ENCODE data around the gene KRT8. TPM values are rescaled to one million over a fixed set of nuclear protein-coding genes. Genes with fewer than 3 reads are reported as not detected.

The KRT8 gene
- total RNA-seq, 2 donors from 2014 or later = 1,663 to 1,920 TPM

GRCh38 chr12:52903285-52903854 lies 1.5 kb downstream of the KRT8 start:
- Histone ChIP-seq H3K4me1 (ENCODE audit: control insufficient read depth, insufficient read depth, low read length) (peaks cover 26% of the 10 kb centered on the region), H3K27me3 (ENCODE audit: control insufficient read depth, insufficient read depth, low read length, poor library complexity, severe bottlenecking) (no peaks in the 10 kb centered on the region), H3K9ac (ENCODE audit: extremely low read depth, low read length, poor library complexity, severe bottlenecking) (peak overlapping the region; percentile 100), H3K9me3 (ENCODE audit: control insufficient read depth, low read length) (no peaks in the 10 kb centered on the region), H3K27ac (ENCODE audit: low read depth, low read length) (no peak overlapping the region), H3K36me3 (ENCODE audit: control insufficient read depth, insufficient read depth, low read length) (peaks cover 47% of the 10 kb centered on the region), H3K4me3 (ENCODE audit: low read length) (peak overlapping the region; percentile 97)
- Mint-ChIP-seq H3K36me3 (ENCODE audit: low read depth) (peaks cover 48% of the 10 kb centered on the region), H3K4me3 (peak overlapping the region; percentile 95), H3K27me3 (ENCODE audit: insufficient read depth) (no peaks in the 10 kb centered on the region), H3K4me1 (peaks cover 46% of the 10 kb centered on the region), H3K9me3 (no peaks in the 10 kb centered on the region), H3K27ac (no peak overlapping the region)
- peak; percentile 96 for DNase-seq
- TF ChIP-seq, protein P1, sequence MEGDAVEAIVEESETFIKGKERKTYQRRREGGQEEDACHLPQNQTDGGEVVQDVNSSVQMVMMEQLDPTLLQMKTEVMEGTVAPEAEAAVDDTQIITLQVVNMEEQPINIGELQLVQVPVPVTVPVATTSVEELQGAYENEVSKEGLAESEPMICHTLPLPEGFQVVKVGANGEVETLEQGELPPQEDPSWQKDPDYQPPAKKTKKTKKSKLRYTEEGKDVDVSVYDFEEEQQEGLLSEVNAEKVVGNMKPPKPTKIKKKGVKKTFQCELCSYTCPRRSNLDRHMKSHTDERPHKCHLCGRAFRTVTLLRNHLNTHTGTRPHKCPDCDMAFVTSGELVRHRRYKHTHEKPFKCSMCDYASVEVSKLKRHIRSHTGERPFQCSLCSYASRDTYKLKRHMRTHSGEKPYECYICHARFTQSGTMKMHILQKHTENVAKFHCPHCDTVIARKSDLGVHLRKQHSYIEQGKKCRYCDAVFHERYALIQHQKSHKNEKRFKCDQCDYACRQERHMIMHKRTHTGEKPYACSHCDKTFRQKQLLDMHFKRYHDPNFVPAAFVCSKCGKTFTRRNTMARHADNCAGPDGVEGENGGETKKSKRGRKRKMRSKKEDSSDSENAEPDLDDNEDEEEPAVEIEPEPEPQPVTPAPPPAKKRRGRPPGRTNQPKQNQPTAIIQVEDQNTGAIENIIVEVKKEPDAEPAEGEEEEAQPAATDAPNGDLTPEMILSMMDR (conservative IDR thresholded peaks at IDR 0.05) = no peak
- 2% methylated on average over 9 to 26 of the region's 34 CpGs for WGBS, 2 experiments (ENCODE audit: insufficient coverage in 1 of 2, insufficient read length in 1 of 2)

- H3K36me3 ChIP-seq (ENCODE audit: control insufficient read depth, insufficient read depth, low read length) = peaks cover 58% of the 10 kb centered on the region
- 82 to 87% methylated on average over 6 to 13 of the region's 13 CpGs for WGBS, 2 experiments (ENCODE audit: insufficient coverage in 1 of 2, insufficient read length in 1 of 2)
- peaks cover 14% of the 10 kb centered on the region for H3K4me1 ChIP-seq (ENCODE audit: control insufficient read depth, insufficient read depth, low read length)
- Mint-ChIP-seq H3K4me1 (peaks cover 32% of the 10 kb centered on the region), H3K27ac (peak overlapping the region; percentile 68), H3K9me3 (no peaks in the 10 kb centered on the region), H3K36me3 (ENCODE audit: low read depth) (peaks cover 59% of the 10 kb centered on the region), H3K4me3 (peak overlapping the region; percentile 95), H3K27me3 (ENCODE audit: insufficient read depth) (no peaks in the 10 kb centered on the region)
- H3K4me3 ChIP-seq (ENCODE audit: low read length) = peak overlapping the region; percentile 97
- H3K27ac ChIP-seq (ENCODE audit: low read depth, low read length) = no peak overlapping the region
- TF ChIP-seq, protein P1 (conservative IDR thresholded peaks at IDR 0.05) = no peak
- peak overlapping the region; percentile 100 for H3K9ac ChIP-seq (ENCODE audit: extremely low read depth, low read length, poor library complexity, severe bottlenecking)
- no peaks in the 10 kb centered on the region for H3K9me3 ChIP-seq (ENCODE audit: control insufficient read depth, low read length)
- peak; percentile 54 for DNase-seq
- H3K27me3 ChIP-seq (ENCODE audit: control insufficient read depth, insufficient read depth, low read length, poor library complexity, severe bottlenecking) = no peaks in the 10 kb centered on the region
These were observed 2.9 kb downstream of the KRT8 start for GRCh38 chr12:52901715-52902541.

GRCh38 chr12:52900896-52901714 lies 3.8 kb downstream of the KRT8 start:
- no peaks in the 10 kb centered on the region for H3K9me3 Mint-ChIP-seq
- H3K27me3 ChIP-seq (ENCODE audit: control insufficient read depth, insufficient read depth, low read length, poor library complexity, severe bottlenecking) = no peaks in the 10 kb centered on the region
- H3K4me3 ChIP-seq (ENCODE audit: low read length) = peak overlapping the region; percentile 97
- no peak overlapping the region for H3K27ac ChIP-seq (ENCODE audit: low read depth, low read length)
- peaks cover 65% of the 10 kb centered on the region for H3K36me3 ChIP-seq (ENCODE audit: control insufficient read depth, insufficient read depth, low read length)
- peaks cover 64% of the 10 kb centered on the region for H3K36me3 Mint-ChIP-seq (ENCODE audit: low read depth)
- H3K4me1 ChIP-seq (ENCODE audit: control insufficient read depth, insufficient read depth, low read length) = peaks cover 7% of the 10 kb centered on the region
- no peak for DNase-seq
- H3K9ac ChIP-seq (ENCODE audit: extremely low read depth, low read length, poor library complexity, severe bottlenecking) = peak overlapping the region; percentile 100
- peak overlapping the region; percentile 71 for H3K27ac Mint-ChIP-seq
- no peaks in the 10 kb centered on the region for H3K9me3 ChIP-seq (ENCODE audit: control insufficient read depth, low read length)
- H3K4me3 Mint-ChIP-seq = peak overlapping the region; percentile 95
- TF ChIP-seq, protein P1 (conservative IDR thresholded peaks at IDR 0.05) = no peak
- WGBS, 2 experiments (ENCODE audit: insufficient coverage in 1 of 2, insufficient read length in 1 of 2) = 68 to 77% methylated on average over 6 to 7 of the region's 7 CpGs
- no peaks in the 10 kb centered on the region for H3K27me3 Mint-ChIP-seq (ENCODE audit: insufficient read depth)
- peaks cover 29% of the 10 kb centered on the region for H3K4me1 Mint-ChIP-seq

Data from endodermal cell (in vitro differentiated cells).